ENCODE data around the gene AMHR2.
"Not testable (repeated sequence)": the region's sequence is repeated elsewhere in the genome, so short reads cannot be mapped to it uniquely, and the experiment has no call there.

Gene AMHR2

GRCh38 chr12:53415752-53416389 lies 7.8 kb upstream of the AMHR2 start:
- H3K27me3 ChIP-seq (ENCODE audit: control insufficient read depth, insufficient read depth, low read length); H3K4me3 ChIP-seq (ENCODE audit: low read depth, low read length); H3K9me3 ChIP-seq (ENCODE audit: control insufficient read depth, insufficient read depth, low read length); H3K9ac ChIP-seq (ENCODE audit: low read depth, low read length): not testable (repeated sequence)
- Histone ChIP-seq H3K4me1 (ENCODE audit: control insufficient read depth, insufficient read depth, low read length) (peaks cover 17% of the 10 kb centered on the region), H3K27ac (ENCODE audit: low read depth, low read length) (peak overlapping the region; percentile 75), H3K36me3 (ENCODE audit: control insufficient read depth, insufficient read depth, low read length) (peaks cover 31% of the 10 kb centered on the region)

- H3K27me3 ChIP-seq (ENCODE audit: control insufficient read depth, insufficient read depth, low read length); H3K9me3 ChIP-seq (ENCODE audit: control insufficient read depth, insufficient read depth, low read length); H3K27ac ChIP-seq (ENCODE audit: low read depth, low read length); H3K9ac ChIP-seq (ENCODE audit: low read depth, low read length); H3K4me3 ChIP-seq (ENCODE audit: low read depth, low read length): not testable (repeated sequence)
- Histone ChIP-seq H3K4me1 (ENCODE audit: control insufficient read depth, insufficient read depth, low read length) (peaks cover 21% of the 10 kb centered on the region), H3K36me3 (ENCODE audit: control insufficient read depth, insufficient read depth, low read length) (peaks cover 18% of the 10 kb centered on the region)
Observed at GRCh38 chr12:53417291-53417816, 6.3 kb upstream of the AMHR2 start.

- Histone ChIP-seq H3K27ac (ENCODE audit: low read depth, low read length) (no peak overlapping the region), H3K9ac (ENCODE audit: low read depth, low read length) (no peak overlapping the region), H3K9me3 (ENCODE audit: control insufficient read depth, insufficient read depth, low read length) (no peaks in the 10 kb centered on the region), H3K27me3 (ENCODE audit: control insufficient read depth, insufficient read depth, low read length) (no peaks in the 10 kb centered on the region), H3K4me1 (ENCODE audit: control insufficient read depth, insufficient read depth, low read length) (peaks cover 21% of the 10 kb centered on the region), H3K36me3 (ENCODE audit: control insufficient read depth, insufficient read depth, low read length) (peaks cover 9% of the 10 kb centered on the region), H3K4me3 (ENCODE audit: low read depth, low read length) (no peak overlapping the region)
Observed at GRCh38 chr12:53418221-53418620, 5.4 kb upstream of the AMHR2 start.

- Histone ChIP-seq H3K27me3 (ENCODE audit: control insufficient read depth, insufficient read depth, low read length) (no peaks in the 10 kb centered on the region), H3K9ac (ENCODE audit: low read depth, low read length) (no peak overlapping the region), H3K9me3 (ENCODE audit: control insufficient read depth, insufficient read depth, low read length) (no peaks in the 10 kb centered on the region), H3K27ac (ENCODE audit: low read depth, low read length) (no peak overlapping the region), H3K4me1 (ENCODE audit: control insufficient read depth, insufficient read depth, low read length) (peaks cover 21% of the 10 kb centered on the region), H3K4me3 (ENCODE audit: low read depth, low read length) (no peak overlapping the region), H3K36me3 (ENCODE audit: control insufficient read depth, insufficient read depth, low read length) (no peaks in the 10 kb centered on the region)
Observed at GRCh38 chr12:53419756-53420155, 3.9 kb upstream of the AMHR2 start.

GRCh38 chr12:53422247-53422646 lies 1.4 kb upstream of the AMHR2 start:
- not testable (repeated sequence) for H3K4me3 ChIP-seq (ENCODE audit: low read depth, low read length); H3K27me3 ChIP-seq (ENCODE audit: control insufficient read depth, insufficient read depth, low read length); H3K9ac ChIP-seq (ENCODE audit: low read depth, low read length); H3K27ac ChIP-seq (ENCODE audit: low read depth, low read length); H3K9me3 ChIP-seq (ENCODE audit: control insufficient read depth, insufficient read depth, low read length); H3K36me3 ChIP-seq (ENCODE audit: control insufficient read depth, insufficient read depth, low read length); H3K4me1 ChIP-seq (ENCODE audit: control insufficient read depth, insufficient read depth, low read length)

- H3K4me3 ChIP-seq (ENCODE audit: low read depth, low read length), result no peak overlapping the region
- H3K4me1 ChIP-seq (ENCODE audit: control insufficient read depth, insufficient read depth, low read length), result peaks cover 9% of the 10 kb centered on the region; the same call in 1 of the 2 replicates
- H3K27ac ChIP-seq (ENCODE audit: low read depth, low read length), result no peak overlapping the region
- H3K36me3 ChIP-seq (ENCODE audit: control insufficient read depth, insufficient read depth, low read length), result no peaks in the 10 kb centered on the region
- H3K27me3 ChIP-seq (ENCODE audit: control insufficient read depth, insufficient read depth, low read length), result no peaks in the 10 kb centered on the region
- H3K9ac ChIP-seq (ENCODE audit: low read depth, low read length), result no peak overlapping the region
- no peaks in the 10 kb centered on the region for H3K9me3 ChIP-seq (ENCODE audit: control insufficient read depth, insufficient read depth, low read length)
Observed at GRCh38 chr12:53424626-53425514, 1.2 kb downstream of the AMHR2 start.

GRCh38 chr12:53425515-53426150 lies 2.0 kb downstream of the AMHR2 start:
- Histone ChIP-seq H3K4me3 (ENCODE audit: low read depth, low read length) (no peak overlapping the region), H3K27ac (ENCODE audit: low read depth, low read length) (no peak overlapping the region), H3K4me1 (ENCODE audit: control insufficient read depth, insufficient read depth, low read length) (peaks cover 6% of the 10 kb centered on the region; the same call in 1 of the 2 replicates), H3K36me3 (ENCODE audit: control insufficient read depth, insufficient read depth, low read length) (no peaks in the 10 kb centered on the region), H3K9ac (ENCODE audit: low read depth, low read length) (no peak overlapping the region), H3K27me3 (ENCODE audit: control insufficient read depth, insufficient read depth, low read length) (no peaks in the 10 kb centered on the region), H3K9me3 (ENCODE audit: control insufficient read depth, insufficient read depth, low read length) (no peaks in the 10 kb centered on the region)

- Histone ChIP-seq H3K9ac (ENCODE audit: low read depth, low read length) (no peak overlapping the region), H3K9me3 (ENCODE audit: control insufficient read depth, insufficient read depth, low read length) (no peaks in the 10 kb centered on the region), H3K4me1 (ENCODE audit: control insufficient read depth, insufficient read depth, low read length) (no peaks in the 10 kb centered on the region), H3K27ac (ENCODE audit: low read depth, low read length) (no peak overlapping the region), H3K27me3 (ENCODE audit: control insufficient read depth, insufficient read depth, low read length) (no peaks in the 10 kb centered on the region), H3K36me3 (ENCODE audit: control insufficient read depth, insufficient read depth, low read length) (no peaks in the 10 kb centered on the region), H3K4me3 (ENCODE audit: low read depth, low read length) (no peak overlapping the region)
Observed at GRCh38 chr12:53427905-53428594, 4.4 kb downstream of the AMHR2 start.

- H3K36me3 ChIP-seq (ENCODE audit: control insufficient read depth, insufficient read depth, low read length), result no peaks in the 10 kb centered on the region
- H3K9ac ChIP-seq (ENCODE audit: low read depth, low read length), result no peak overlapping the region
- H3K4me3 ChIP-seq (ENCODE audit: low read depth, low read length), result no peak overlapping the region
- H3K4me1 ChIP-seq (ENCODE audit: control insufficient read depth, insufficient read depth, low read length), result no peaks in the 10 kb centered on the region
- H3K27me3 ChIP-seq (ENCODE audit: control insufficient read depth, insufficient read depth, low read length), result no peaks in the 10 kb centered on the region
- H3K9me3 ChIP-seq (ENCODE audit: control insufficient read depth, insufficient read depth, low read length), result no peaks in the 10 kb centered on the region
- no peak overlapping the region for H3K27ac ChIP-seq (ENCODE audit: low read depth, low read length)
Observed at GRCh38 chr12:53428741-53429140, 5.1 kb downstream of the AMHR2 start.

GRCh38 chr12:53430116-53430515 lies 6.5 kb downstream of the AMHR2 start:
- H3K27ac ChIP-seq (ENCODE audit: low read depth, low read length), result no peak overlapping the region
- H3K27me3 ChIP-seq (ENCODE audit: control insufficient read depth, insufficient read depth, low read length), result no peaks in the 10 kb centered on the region
- H3K9ac ChIP-seq (ENCODE audit: low read depth, low read length), result no peak overlapping the region
- H3K9me3 ChIP-seq (ENCODE audit: control insufficient read depth, insufficient read depth, low read length), result no peaks in the 10 kb centered on the region
- H3K4me1 ChIP-seq (ENCODE audit: control insufficient read depth, insufficient read depth, low read length), result no peaks in the 10 kb centered on the region
- no peak overlapping the region for H3K4me3 ChIP-seq (ENCODE audit: low read depth, low read length)
- no peaks in the 10 kb centered on the region for H3K36me3 ChIP-seq (ENCODE audit: control insufficient read depth, insufficient read depth, low read length)

All from HUES48 (cell line).